Spleen (tissue), 11 donors: Measurements from ENCODE around the gene ARHGAP6. TPM values are rescaled to one million over a fixed set of nuclear protein-coding genes. Genes with fewer than 3 reads are reported as not detected.

Source experiments
- DNase-seq: peaks from one replicate; pipeline ENCODE4 v3.0.0-alpha.2; 2020
- H3K27ac ChIP-seq, 8 donors: fragments of 200-600 bp; sonication (generic) in 7 of 8; 1 replicate in 4 of 8; 2 replicates in 4 of 8; pipeline versions ENCODE4 v1.5.0 to v1.8.0; 2016 to 2021; ENCODE audit warnings: inconsistent platforms in 4 of 8, mild to moderate bottlenecking in 4 of 8, moderate library complexity in 1 of 8
- H3K27me3 ChIP-seq, 7 donors: fragments of 200-600 bp; sonication (generic) in 6 of 7; replicated peaks in 1 of 7; 1 replicate in 4 of 7; 2 replicates in 3 of 7; pipeline versions ENCODE4 v1.5.0 to v1.8.0; 2016 to 2021; ENCODE audit warnings: inconsistent platforms in 3 of 7, mild to moderate bottlenecking in 1 of 7
- H3K36me3 ChIP-seq, 6 donors: fragments of 200-600 bp; sonication (generic) in 5 of 6; 1 replicate in 4 of 6; 2 replicates in 2 of 6; pipeline versions ENCODE4 v1.5.0 to v1.8.0; 2016 to 2021; ENCODE audit warnings: inconsistent platforms in 2 of 6
- H3K4me1 ChIP-seq, 6 donors: fragments of 200-600 bp; sonication (generic) in 5 of 6; 1 replicate in 3 of 6; 2 replicates in 3 of 6; pipeline versions ENCODE4 v1.5.0 to v1.8.0; 2016 to 2021; ENCODE audit warnings: inconsistent platforms in 3 of 6
- H3K4me3 ChIP-seq, 8 donors: fragments of 200-600 bp; sonication (generic) in 7 of 8; 1 replicate in 4 of 8; 2 replicates in 4 of 8; pipeline versions ENCODE4 v1.5.0 to v1.8.0; 2016 to 2021; ENCODE audit warnings: inconsistent platforms in 4 of 8, mild to moderate bottlenecking in 4 of 8, moderate library complexity in 2 of 8
- H3K9me3 ChIP-seq, 8 donors: fragments of 200-600 bp; sonication (generic) in 7 of 8; 1 replicate in 4 of 8; 2 replicates in 4 of 8; pipeline versions ENCODE4 v1.5.0 to v1.8.0; 2016 to 2021; ENCODE audit warnings: inconsistent platforms in 4 of 8
- CTCF ChIP-seq, 11 experiments: fragments of 200-600 bp in 7 of 11; fragments of 450-650 bp in 4 of 11; sonication (generic) in 4 of 11; IDR thresholded peaks in 8 of 11; conservative IDR thresholded peaks in 3 of 11; 1 replicate in 7 of 11; 2 replicates in 4 of 11; pipeline versions ENCODE4 v1.4.0 to v1.8.0; 2016 to 2021; ENCODE audit warnings: antibody characterized with exemption in 11 of 11, inconsistent platforms in 4 of 11, mild to moderate bottlenecking in 1 of 11
- POLR2A ChIP-seq, 3 donors: fragments of 450-650 bp; IDR thresholded peaks; one replicate each; pipeline ENCODE4 v1.5.1; 2017; ENCODE audit warnings: antibody characterized with exemption in 3 of 3, mild to moderate bottlenecking in 1 of 3
- POLR2AphosphoS5 ChIP-seq, 3 donors: sonication (generic); formaldehyde crosslinking; IDR thresholded peaks; one replicate each; pipeline ENCODE4 v1.5.1; 2017; ENCODE audit warnings: antibody characterized with exemption in 3 of 3
- whole genome bisulfite sequencing, 5 donors: extraction: QIAGEN DNeasy Blood & Tissue Kit in 3 of 5; methylation state at CpG; one replicate each; pipeline versions ENCODE4 v1.1.5 to v1.1.7; 2013 to 2018; 5-methylcytosine and 5-hydroxymethylcytosine counted together
- intact Hi-C: fragments of 100-400 bp; cut with DNase I; formaldehyde crosslinking; loops from one replicate; pipeline ENCODE4 v1.15.0; 2023; ENCODE audit warnings: low total_unique reads
- polyA plus RNA-seq, 3 donors: library from polyadenylated mRNA; stranded (reverse); fragments of 200-250 nt; gene quantifications; one replicate each; pipeline ENCODE4 v1.2.1, GENCODE V29; 2013
- total RNA-seq, 7 donors: library from RNA; depleted of rRNA in 3 of 7; stranded (reverse); fragments of >200 nt in 3 of 7; fragmentation: NEBNext Ultra II Directional in 4 of 7; extraction: Animal tissue kit (Norgen Biotek cat#: 25700) in 4 of 7; gene quantifications; one replicate each; pipeline versions ENCODE4 v1.1.0 to v1.2.1, GENCODE V29; 2016 to 2021
- donor health status: healthy with polysubstance abuse.
- donor health status: DM: no; HTN: no; CAD: no; lungs with moderate emphysema.
- donor health status: DM: no; HTN: no; CAD: no.
- donor health status: Bipolar disorder and iron deficiency.
- donor health status: healthy.
- donor health status: DM: no; HTN: no; CAD: no.
- donor health status: DM: yes; HTN: yes; CAD: no.

ARHGAP6 gene
- total and polyA plus RNA-seq, 10 donors, result 2.0 to 20.8 (median 12.7) TPM

- no peaks in the 10 kb centered on the region for H3K27me3 ChIP-seq
- TF ChIP-seq POLR2AphosphoS5 (IDR thresholded peaks at IDR 0.05), result no peak
- 38 to 78% (median 64%) methylated on average over 2 of the region's 2 CpGs for WGBS, 5 donors
- H3K4me3 ChIP-seq, result no peak overlapping the region
- intact Hi-C loops, result no loop called here
- H3K4me1 ChIP-seq, result no peaks in the 10 kb centered on the region
- no peak for DNase-seq
- no peaks in the 10 kb centered on the region for H3K36me3 ChIP-seq
- no peak overlapping the region for H3K27ac ChIP-seq
- peaks cover 0 to 9% (median 0%) of the 10 kb centered on the region in 8 donors for H3K9me3 ChIP-seq
Measured at GRCh38 chrX:11546917-11547316, 118.8 kb downstream of the ARHGAP6 start.

GRCh38 chrX:11543249-11543648 lies 122.5 kb downstream of the ARHGAP6 start:
- Histone ChIP-seq H3K4me1 (no peaks in the 10 kb centered on the region), H3K4me3 (no peak overlapping the region), H3K36me3 (no peaks in the 10 kb centered on the region), H3K27ac (no peak overlapping the region), H3K9me3 (peaks cover 0 to 9% (median 0%) of the 10 kb centered on the region in 8 donors), H3K27me3 (peaks cover 0 to 2% (median 0%) of the 10 kb centered on the region in 7 donors)
- 57 to 88% (median 64%) methylated on average over 1 of the region's 1 CpG for WGBS, 5 donors
- TF ChIP-seq POLR2A (IDR thresholded peaks at IDR 0.05), result no peak
- no peak for TF ChIP-seq POLR2AphosphoS5 (IDR thresholded peaks at IDR 0.05)
- TF ChIP-seq CTCF (IDR thresholded peaks at IDR 0.05 in 8 of 11, conservative IDR thresholded peaks at IDR 0.05 in 3 of 11), result no peak
- DNase-seq, result no peak
- intact Hi-C loops, result no loop called here

- Histone ChIP-seq H3K4me1 (no peaks in the 10 kb centered on the region), H3K4me3 (no peak overlapping the region), H3K27ac (no peak overlapping the region), H3K36me3 (no peaks in the 10 kb centered on the region), H3K9me3 (no peaks in the 10 kb centered on the region), H3K27me3 (peaks cover 0 to 6% (median 0%) of the 10 kb centered on the region in 7 donors)
- TF ChIP-seq CTCF (IDR thresholded peaks at IDR 0.05 in 8 of 11, conservative IDR thresholded peaks at IDR 0.05 in 3 of 11) (no peak), POLR2A (IDR thresholded peaks at IDR 0.05) (no peak), POLR2AphosphoS5 (IDR thresholded peaks at IDR 0.05) (no peak)
- 75 to 95% (median 85%) methylated on average over 1 of the region's 1 CpG for WGBS, 5 donors
- intact Hi-C loops, result no loop called here
- no peak for DNase-seq
Measured at GRCh38 chrX:11541510-11541909, 124.2 kb downstream of the ARHGAP6 start.

GRCh38 chrX:11540532-11541377 lies 125.0 kb downstream of the ARHGAP6 start:
- Histone ChIP-seq H3K9me3 (no peaks in the 10 kb centered on the region), H3K4me3 (no peak overlapping the region), H3K27ac (no peak overlapping the region), H3K4me1 (no peaks in the 10 kb centered on the region), H3K36me3 (no peaks in the 10 kb centered on the region), H3K27me3 (peaks cover 0 to 6% (median 0%) of the 10 kb centered on the region in 7 donors)
- no peak for TF ChIP-seq POLR2AphosphoS5 (IDR thresholded peaks at IDR 0.05)
- no peak for TF ChIP-seq POLR2A (IDR thresholded peaks at IDR 0.05)
- no peak for TF ChIP-seq CTCF (IDR thresholded peaks at IDR 0.05 in 8 of 11, conservative IDR thresholded peaks at IDR 0.05 in 3 of 11)
- intact Hi-C loops, result no loop called here
- 68 to 85% (median 76%) methylated on average over 2 to 4 of the region's 4 CpGs for WGBS, 5 donors
- no peak for DNase-seq
